GM18951 (cell line): Measurements from ENCODE around the gene RAD51B.
"Not testable (repeated sequence)": the region's sequence is repeated elsewhere in the genome, so short reads cannot be mapped to it uniquely, and the experiment has no call there.

Source experiments
- POLR2A ChIP-seq: IDR thresholded peaks from 4 replicates; pipeline ENCODE4 v1.6.1; 2011; ENCODE audit warnings: mild to moderate bottlenecking; ENCODE audit not compliant: insufficient read length, insufficient read depth; ENCODE audit errors: extremely low read depth
- in situ Hi-C: fragments of 300-500 bp; cut with MboI; formaldehyde crosslinking; loops from one replicate; pipeline ENCODE4 v1.12.0; 2022; ENCODE audit warnings: low sequenced_read_pairs, mixed read lengths, inconsistent platforms; ENCODE audit not compliant: unreplicated experiment

The RAD51B gene

DNA sequence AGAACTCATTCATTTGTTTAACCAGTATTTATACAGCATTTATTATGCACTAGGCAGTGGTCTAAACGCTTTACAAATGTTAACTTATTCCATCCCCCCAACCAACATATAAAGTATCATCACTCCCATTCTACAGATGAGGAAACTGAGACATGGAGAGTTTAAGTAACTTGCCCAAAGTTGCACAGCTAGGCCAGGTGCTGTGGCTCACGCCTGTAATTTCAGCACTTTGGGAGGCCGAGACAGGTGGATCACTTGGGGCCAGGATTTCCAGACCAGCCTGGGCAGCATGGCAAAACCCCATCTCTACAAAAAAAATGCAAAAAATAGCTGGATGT lies 935.4 kb downstream of the RAD51B start:
- in situ Hi-C loops, result no loop called here
- TF ChIP-seq POLR2A, result no peak

DNA sequence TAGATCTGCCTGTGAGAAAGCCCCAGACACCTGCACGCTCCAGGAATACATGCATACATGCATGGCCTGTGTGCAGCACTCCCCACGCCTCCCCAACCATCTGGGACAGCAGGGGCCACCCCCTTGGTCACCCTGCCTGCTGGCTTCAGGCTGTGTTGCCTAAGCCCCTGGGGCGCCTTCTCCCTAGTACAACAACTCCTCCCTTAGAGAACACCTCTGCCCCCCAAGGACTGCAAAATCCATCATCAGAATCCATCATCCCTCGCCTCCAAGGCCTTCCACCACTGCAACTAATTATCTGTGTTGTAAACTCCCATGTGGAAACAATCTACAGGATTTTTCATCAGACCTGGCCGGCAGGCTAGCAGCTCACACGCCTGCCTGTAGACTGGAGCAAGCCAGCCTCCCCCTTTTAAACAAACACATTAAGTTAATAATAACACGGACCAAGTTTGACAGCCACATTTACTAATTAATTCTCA lies 936.5 kb downstream of the RAD51B start:
- in situ Hi-C loops, result no loop called here
- TF ChIP-seq POLR2A, result no peak

DNA sequence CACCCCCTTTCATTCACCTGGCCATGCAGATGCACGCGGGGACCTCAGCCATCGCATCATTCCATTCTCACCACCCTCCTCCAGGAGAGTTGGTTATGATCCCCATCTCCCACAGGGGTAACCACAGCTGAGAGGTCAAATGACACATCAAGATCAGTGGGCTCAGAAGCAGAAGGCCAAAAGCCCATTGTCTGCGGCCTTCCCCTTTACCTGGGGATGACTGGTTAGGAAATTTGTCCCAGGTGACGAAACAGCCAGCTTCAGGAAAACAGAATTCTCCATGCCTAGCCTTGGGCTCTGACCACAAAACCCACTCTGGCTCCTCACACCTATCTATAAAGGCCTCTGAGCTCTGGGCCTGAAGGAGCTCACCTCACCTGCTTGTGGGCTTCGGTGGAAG lies 937.2 kb downstream of the RAD51B start:
- in situ Hi-C loops, result no loop called here
- no peak for TF ChIP-seq POLR2A

DNA sequence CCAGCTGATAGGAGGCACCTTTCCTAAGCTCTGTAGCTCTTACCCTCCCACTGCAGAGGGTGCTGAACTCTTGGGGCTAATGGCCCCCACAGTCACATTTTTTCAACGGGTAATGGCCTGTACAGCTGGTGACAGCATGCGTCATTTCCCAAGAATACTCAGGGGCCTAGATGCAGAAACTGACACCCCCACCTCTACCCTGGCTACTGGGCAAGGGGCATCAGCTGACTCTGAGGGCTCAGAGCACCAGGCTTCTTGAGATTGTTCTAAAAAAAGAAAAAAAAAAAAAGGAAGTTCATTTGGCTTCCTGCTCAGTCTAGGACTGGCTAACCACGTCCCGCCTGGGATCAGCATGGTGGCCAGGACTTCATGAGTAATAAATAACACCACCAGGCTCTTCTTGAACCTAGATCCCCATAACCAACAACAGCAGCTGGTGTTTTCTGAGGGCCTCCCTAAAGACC lies 938.1 kb downstream of the RAD51B start:
- in situ Hi-C loops, result no loop called here
- no peak for TF ChIP-seq POLR2A

DNA sequence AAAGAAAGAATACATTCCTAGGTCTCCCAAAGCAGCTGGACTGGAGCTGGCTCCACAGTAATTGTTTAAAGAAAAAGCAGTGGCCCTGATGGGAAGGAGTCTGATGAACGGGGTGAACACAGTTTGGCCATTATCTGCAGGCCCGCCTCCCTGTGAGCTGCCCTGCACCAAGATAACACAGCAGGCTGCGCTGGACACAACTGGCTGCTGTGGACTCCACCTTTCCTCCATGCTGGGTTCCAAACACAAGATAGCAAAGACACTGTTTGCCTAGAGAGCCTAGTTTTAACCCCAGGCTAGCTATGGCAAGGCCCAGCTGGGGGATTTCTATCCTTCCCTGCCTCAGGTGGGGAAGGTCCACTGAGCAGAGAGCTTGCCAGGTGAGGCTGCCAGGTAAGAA lies 938.7 kb downstream of the RAD51B start:
- no peak for TF ChIP-seq POLR2A
- in situ Hi-C loops, result no loop called here

DNA sequence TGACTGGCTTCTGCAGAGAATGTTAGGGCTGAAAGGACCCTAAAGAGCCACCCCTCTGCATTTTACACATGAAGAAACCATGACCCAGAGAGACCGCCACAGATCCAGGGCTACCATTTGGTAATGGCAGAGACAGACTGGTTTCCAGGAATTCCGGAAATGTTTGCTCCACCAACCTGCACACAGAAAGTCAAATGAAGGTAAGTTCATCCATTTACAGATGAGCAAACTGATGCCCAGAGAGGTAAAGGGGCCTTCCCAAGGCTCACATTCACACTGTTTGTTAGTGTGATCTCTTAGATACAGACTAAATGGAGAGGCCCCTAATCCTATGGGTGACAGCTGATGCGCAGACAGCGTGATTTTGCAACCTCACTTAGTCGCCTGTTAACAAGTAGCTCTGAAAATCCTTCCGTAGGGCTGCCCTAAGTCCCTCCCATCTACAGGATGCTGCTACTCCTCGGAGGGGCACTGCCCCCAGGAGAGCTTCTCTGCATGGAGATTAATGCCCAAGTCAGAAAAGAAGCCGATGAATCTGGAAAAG lies 939.5 kb downstream of the RAD51B start:
- TF ChIP-seq POLR2A, result no peak
- in situ Hi-C loops, result no loop called here

DNA sequence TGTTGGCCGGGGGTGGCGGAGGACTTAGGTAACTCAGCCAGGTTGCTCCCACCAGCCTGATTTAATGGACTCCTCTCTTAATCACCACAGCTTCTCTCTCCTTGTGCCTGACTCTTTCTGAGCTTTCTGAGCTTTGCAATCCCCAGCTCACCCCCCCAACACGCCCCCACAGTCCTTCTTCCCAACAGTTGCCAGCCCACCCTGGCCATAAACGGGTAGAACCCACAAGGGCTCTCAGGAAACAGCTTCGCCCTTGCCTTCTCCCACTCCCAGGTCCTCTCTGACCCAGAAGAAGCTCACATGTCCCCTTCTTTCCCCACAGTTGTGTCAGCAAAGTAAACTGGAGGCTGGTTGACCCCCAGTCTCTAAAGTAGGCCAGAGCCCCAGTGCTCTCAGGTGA lies 940.4 kb downstream of the RAD51B start:
- no peak for TF ChIP-seq POLR2A
- in situ Hi-C loops, result no loop called here

DNA sequence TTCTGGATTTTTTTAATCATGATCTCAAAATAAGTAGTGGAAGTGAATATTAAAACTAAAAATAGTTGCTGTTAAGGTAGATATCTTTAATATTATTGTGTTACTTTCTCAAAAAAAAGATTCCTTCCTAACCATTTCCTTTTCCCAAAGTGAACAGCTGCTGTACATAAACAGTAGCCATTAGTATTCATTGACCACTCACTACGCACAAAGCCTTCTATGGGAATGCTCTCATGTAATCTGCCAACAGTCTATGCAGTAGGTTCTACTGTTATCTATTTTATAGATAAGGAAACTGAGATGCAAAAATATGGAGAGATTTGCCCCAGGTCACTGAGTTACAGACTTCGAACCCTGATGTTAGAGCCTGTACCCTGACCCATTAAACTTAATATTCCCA lies 941.2 kb downstream of the RAD51B start:
- in situ Hi-C loops, result no loop called here
- no peak for TF ChIP-seq POLR2A

DNA sequence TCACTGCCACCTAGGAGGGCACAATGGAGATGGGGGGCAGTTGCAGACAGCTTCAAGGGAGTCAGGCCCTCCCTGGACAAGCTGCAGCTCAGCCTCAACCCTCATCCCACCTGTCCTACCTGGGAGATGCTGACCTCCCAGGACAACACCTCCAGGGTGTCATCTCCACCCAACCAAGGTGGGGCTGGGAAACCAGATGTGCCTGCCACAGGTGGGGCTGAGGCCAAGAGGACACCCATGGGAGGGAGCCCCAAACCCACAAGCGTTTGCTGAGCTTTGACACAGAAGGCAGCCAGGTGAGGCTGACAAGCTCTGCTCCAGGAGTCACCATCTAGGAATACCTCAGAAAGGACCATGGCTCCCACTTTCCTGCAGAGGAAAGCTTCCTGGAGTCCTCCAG lies 941.8 kb downstream of the RAD51B start:
- in situ Hi-C loops, result no loop called here
- no peak for TF ChIP-seq POLR2A

DNA sequence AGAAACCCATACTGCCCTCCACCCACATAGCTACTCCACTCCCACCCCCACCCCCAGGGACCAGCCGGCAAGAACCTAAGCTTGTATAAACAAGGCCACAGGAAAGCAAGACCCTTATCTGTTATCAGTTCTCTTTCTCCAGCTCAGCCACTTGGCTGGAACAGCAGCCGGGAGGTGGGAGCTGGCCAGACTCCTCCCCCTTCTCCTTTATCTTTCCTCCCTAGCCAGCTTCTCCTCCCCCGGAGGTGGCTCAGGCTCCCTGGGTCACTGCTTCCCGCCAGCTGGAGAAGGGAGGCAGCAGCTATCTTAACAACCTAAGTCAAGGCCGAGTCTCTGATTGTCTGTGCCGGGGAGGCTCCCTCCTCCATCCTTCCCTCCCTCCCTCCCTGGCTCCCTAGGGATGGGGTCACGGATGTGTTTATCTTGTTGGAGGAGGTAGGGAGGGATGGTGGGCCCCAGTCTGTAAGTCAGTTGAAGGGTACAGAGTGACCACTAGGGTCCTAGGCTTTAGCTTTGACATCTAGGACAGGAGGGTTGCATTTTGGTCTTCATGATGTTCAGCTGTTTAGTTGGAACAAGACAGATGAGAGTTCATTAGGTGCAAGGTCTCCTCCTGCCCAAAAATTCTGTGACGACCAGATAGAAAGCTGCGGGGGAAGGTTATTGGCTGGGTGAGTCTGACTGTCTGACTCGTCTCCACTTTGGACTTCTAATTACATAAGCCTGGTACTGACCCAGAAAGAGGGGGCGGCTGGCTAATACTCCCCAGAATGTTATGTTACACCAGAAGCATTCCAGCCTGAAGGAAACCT lies 943.6 kb downstream of the RAD51B start:
- no peak for TF ChIP-seq POLR2A
- in situ Hi-C loops, result no loop called here

DNA sequence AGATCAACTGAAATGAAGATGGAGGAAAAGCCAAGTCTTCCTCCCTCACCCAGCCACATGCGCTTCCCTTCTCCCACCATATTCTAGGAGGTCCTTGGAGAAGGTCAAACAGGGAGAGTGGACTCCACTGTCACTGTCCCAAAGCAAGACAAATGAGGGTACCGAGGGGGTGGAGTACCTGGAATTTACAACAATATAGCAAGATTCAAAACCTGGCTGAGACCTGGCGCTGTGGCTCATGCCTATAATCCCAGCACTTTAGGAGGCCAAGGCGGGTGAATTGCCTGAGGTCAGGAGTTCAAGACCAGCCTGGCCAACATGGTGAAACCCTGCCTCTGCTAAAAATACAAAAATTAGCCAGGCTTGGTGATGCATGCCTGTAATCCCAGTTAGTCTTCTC lies 944.3 kb downstream of the RAD51B start:
- in situ Hi-C loops, result not testable (repeated sequence)

DNA sequence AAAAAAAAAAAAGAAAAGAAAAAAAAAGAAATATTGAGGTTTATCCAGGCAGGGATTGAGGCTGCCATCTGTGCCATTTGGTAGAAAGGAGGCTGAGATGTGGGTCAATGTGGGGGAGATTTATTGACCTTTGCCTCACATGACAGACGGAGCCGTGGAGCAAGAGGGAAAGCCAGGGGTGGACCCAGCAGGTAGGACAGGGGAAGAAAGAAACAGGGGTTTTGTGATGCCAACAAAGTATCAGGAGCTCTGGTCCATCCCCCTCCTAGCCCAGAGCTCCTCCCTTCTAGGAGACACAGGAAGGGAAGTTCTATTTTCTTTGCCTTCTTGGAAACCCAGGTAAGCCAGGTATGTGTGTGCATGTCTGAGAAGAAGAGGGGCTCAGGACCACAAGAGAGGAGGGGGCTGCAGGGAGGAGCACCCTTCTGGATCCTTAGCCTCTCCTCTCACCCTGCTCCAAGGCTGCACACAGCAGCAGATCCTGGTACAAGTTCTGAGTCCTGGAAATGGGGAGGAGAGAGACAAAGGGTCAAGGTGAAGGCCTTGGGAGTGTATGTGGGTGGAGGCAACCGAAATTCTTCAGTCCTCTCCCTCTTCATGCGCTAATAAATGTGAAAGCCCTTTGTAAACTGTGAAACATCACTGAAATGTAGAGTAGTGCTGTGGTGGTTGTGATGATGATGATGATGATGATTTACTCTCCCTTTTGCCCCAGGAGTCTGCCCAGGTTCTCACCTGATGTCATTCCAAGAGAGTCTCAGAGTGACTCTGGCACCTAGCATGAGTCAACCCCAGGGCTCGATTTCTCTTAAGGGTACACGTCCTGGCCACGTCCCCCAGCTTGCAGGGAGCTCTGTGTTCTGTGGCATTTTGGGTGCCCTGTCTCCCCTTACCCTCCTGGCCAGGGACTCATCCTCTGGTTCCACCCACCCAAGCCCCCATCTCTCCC lies 947.0 kb downstream of the RAD51B start:
- in situ Hi-C loops, result no loop called here
- no peak for TF ChIP-seq POLR2A

DNA sequence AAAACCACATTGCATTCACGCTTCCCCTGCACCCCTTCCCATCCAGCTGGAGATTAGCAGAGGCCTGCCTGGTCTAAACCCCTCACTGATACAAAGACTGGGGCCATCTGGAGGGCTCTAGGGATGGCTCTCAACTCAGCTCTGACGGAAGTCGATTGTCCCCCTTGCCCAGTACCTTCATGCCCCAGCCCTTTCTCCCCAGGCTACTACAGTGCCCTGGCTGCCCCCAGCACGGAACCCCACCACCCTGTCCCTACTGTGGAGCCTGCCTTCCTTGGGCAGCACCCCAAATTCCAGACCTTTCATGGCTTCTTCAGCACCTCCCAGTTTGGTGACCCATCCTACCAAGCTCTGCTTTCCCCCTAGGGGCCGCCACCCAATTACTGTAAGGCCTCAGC lies 947.7 kb downstream of the RAD51B start:
- in situ Hi-C loops, result no loop called here
- no peak for TF ChIP-seq POLR2A

DNA sequence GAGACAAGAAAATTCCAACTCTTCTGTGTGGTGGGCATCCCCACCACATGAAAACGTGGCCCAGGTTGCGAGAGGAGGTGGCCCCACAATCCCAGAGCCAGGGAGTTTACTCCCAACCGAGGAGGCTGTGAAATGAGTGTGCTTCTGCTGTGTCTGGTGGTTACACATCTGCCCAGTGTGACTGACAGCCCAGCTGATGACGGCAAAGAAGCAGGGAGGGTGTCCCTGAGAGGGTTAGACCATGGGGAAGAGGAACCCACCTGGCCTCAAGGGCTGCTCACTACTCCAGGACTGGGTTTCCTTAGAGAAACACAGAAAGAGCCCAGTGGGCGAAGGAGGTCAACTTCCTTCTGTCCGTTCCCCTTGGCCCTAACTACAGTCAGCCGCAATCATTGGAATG lies 948.7 kb downstream of the RAD51B start:
- in situ Hi-C loops, result no loop called here

DNA sequence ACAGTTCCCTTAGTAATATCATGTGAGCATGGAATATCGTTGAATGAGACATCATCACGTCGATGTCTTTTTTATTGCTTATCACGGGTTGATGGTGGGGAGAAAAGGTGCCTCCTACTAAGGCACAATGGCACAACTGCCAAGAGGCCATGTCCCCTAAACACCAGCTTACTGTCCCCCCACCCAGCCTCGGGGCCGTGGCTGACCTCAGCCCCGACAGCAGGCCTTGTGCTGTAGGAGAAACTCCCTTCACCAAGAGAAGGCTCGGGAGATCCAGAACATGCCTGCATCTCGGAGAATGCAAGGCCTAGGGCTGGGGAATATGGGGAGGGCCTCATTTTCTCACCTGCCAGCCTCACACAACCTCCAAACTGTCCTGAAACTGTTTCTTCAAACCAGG lies 950.5 kb downstream of the RAD51B start:
- in situ Hi-C loops, result no loop called here

More for the DNA sequence above, 948.7 kb downstream of the RAD51B start:
- TF ChIP-seq POLR2A, result no peak

More for the DNA sequence above, 950.5 kb downstream of the RAD51B start:
- TF ChIP-seq POLR2A, result no peak
